ENCODE results near the gene TOP3A. TPM values are rescaled to one million over a fixed set of nuclear protein-coding genes. Genes with fewer than 3 reads are reported as not detected.

TOP3A gene
- total RNA-seq, 1 donor = 38.8 TPM

GRCh38 chr17:18235743-18236256 lies 79.0 kb downstream of the TOP3A start:
- no peak for DNase-seq (ENCODE audit: low read depth in 2 of 3, low spot score in 2 of 3)

- no peak for DNase-seq (ENCODE audit: low read depth in 2 of 3, low spot score in 2 of 3)
These were observed 79.9 kb downstream of the TOP3A start for GRCh38 chr17:18234853-18235380.

GRCh38 chr17:18233803-18234518 lies 80.8 kb downstream of the TOP3A start:
- no peak for DNase-seq (ENCODE audit: low read depth in 2 of 3, low spot score in 2 of 3)

GRCh38 chr17:18231164-18231563 lies 83.6 kb downstream of the TOP3A start:
- no peak for DNase-seq (ENCODE audit: low read depth in 2 of 3, low spot score in 2 of 3)

GRCh38 chr17:18230288-18231141 lies 84.3 kb downstream of the TOP3A start:
- no peak for DNase-seq (ENCODE audit: low read depth in 2 of 3, low spot score in 2 of 3)

- DNase-seq (ENCODE audit: low read depth in 2 of 3, low spot score in 2 of 3) = no peak
These were observed 85.0 kb downstream of the TOP3A start for GRCh38 chr17:18229771-18230170.

- DNase-seq (ENCODE audit: low read depth in 2 of 3, low spot score in 2 of 3) = no peak
These were observed 85.5 kb downstream of the TOP3A start for GRCh38 chr17:18229254-18229653.

GRCh38 chr17:18228176-18228682 lies 86.6 kb downstream of the TOP3A start:
- DNase-seq (ENCODE audit: low read depth in 2 of 3, low spot score in 2 of 3) = no peak

GRCh38 chr17:18227635-18228034 lies 87.2 kb downstream of the TOP3A start:
- no peak for DNase-seq (ENCODE audit: low read depth in 2 of 3, low spot score in 2 of 3)

- no peak for DNase-seq (ENCODE audit: low read depth in 2 of 3, low spot score in 2 of 3)
These were observed 88.4 kb downstream of the TOP3A start for GRCh38 chr17:18226284-18226945.

GRCh38 chr17:18225642-18226283 lies 89.0 kb downstream of the TOP3A start:
- peak in 1 of 3 donors; percentile 11 for DNase-seq (ENCODE audit: low read depth in 2 of 3, low spot score in 2 of 3)

GRCh38 chr17:18225121-18225641 lies 89.6 kb downstream of the TOP3A start, which contains the start of gene LLGL1:
TSS of gene LLGL1 (plus strand) at chr17:18225635. CDS start at chr17:18225683, 48 bp downstream.
- peak; percentile 85 to 96 (median 95) for DNase-seq (ENCODE audit: low read depth in 2 of 3, low spot score in 2 of 3)

GRCh38 chr17:18224387-18225120 lies 90.2 kb downstream of the TOP3A start:
- no peak for DNase-seq (ENCODE audit: low read depth in 2 of 3, low spot score in 2 of 3)

- no peak for DNase-seq (ENCODE audit: low read depth in 2 of 3, low spot score in 2 of 3)
These were observed 90.8 kb downstream of the TOP3A start for GRCh38 chr17:18224053-18224386.

Other genes with a start within 250 kb of the TOP3A start
- gene DRG2, start 227.0 kb downstream of the TOP3A start, total RNA-seq = 44.7 TPM
- 1.6 TPM for gene MYO15A, start 206.2 kb downstream of the TOP3A start, total RNA-seq
- 104 TPM for gene ALKBH5, start 131.2 kb downstream of the TOP3A start, total RNA-seq
- gene LLGL1, start 89.4 kb downstream of the TOP3A start, total RNA-seq = 34.5 TPM
- 378 TPM for gene FLII, start 56.3 kb downstream of the TOP3A start, total RNA-seq
- 33.7 TPM for gene MIEF2, start 54.3 kb downstream of the TOP3A start, total RNA-seq
- gene SMCR8, start 299 bp upstream of the TOP3A start, total RNA-seq = 30.2 TPM
- 18.9 TPM for gene SHMT1, start 48.6 kb upstream of the TOP3A start, total RNA-seq
- gene EVPLL, start 62.8 kb upstream of the TOP3A start, total RNA-seq = not detected
- 0.27 TPM for gene LGALS9C, start 161.8 kb upstream of the TOP3A start, total RNA-seq

Measured in hematopoietic multipotent progenitor cell (in vitro differentiated cells).